Pancreas (tissue), 10 donors: ENCODE data around the gene SND1. TPM values are rescaled to one million over a fixed set of nuclear protein-coding genes. Genes with fewer than 3 reads are reported as not detected.
A peak's percentile ranks its signal among the peaks of the same experiment; 100 is the strongest.

Experiments used
- ATAC-seq, 4 donors: fragments of 200-7000 bp; cut with Tn5 transposase; one replicate each; pipeline versions ENCODE4 v1.8.0 to v1.9.1; 2020; ENCODE audit warnings: mild to moderate bottlenecking in 4 of 4, moderate library complexity in 4 of 4
- DNase-seq, 6 donors: peaks; one replicate each; pipeline ENCODE4 v3.0.0-alpha.2; 2020
- FAIRE-seq: peaks from 2 replicates; lab custom pipeline; 2012; peaks lifted over from hg19 to GRCh38; lab: Jason Lieb, UNC
- H3K27ac ChIP-seq, 4 donors: fragments of 200-600 bp; sonication (generic); 1 replicate in 3 of 4; 2 replicates in 1 of 4; pipeline versions ENCODE4 v1.5.0 to v1.8.0; 2020
- H3K27me3 ChIP-seq, 4 donors: fragments of 200-600 bp; one replicate each; pipeline ENCODE4 v1.8.0; 2021
- H3K36me3 ChIP-seq, 3 donors: fragments of 200-600 bp; sonication (generic) in 1 of 3; one replicate each; pipeline versions ENCODE4 v1.5.0 to v1.8.0; 2020 to 2021
- H3K4me1 ChIP-seq, 3 donors: fragments of 200-600 bp; one replicate each; pipeline ENCODE4 v1.8.0; 2021
- H3K4me3 ChIP-seq, 4 donors: fragments of 200-600 bp; sonication (generic) in 2 of 4; one replicate each; pipeline versions ENCODE4 v1.5.0 to v1.8.0; 2020 to 2021
- H3K9me3 ChIP-seq, 4 donors: fragments of 200-600 bp; one replicate each; pipeline ENCODE4 v1.8.0; 2021
- WGBS, 2 donors: extraction: QIAGEN DNeasy Blood & Tissue Kit; methylation state at CpG; one replicate each; pipeline ENCODE4 v1.1.7; 2013; 5-methylcytosine and 5-hydroxymethylcytosine counted together
- intact Hi-C, 3 donors: fragments of 100-400 bp; cut with DNase I; formaldehyde crosslinking; loops; one replicate each; pipeline versions ENCODE4 v1.11.1 to v1.14.2; 2022
- polyA plus RNA-seq, 2 donors: library from polyadenylated mRNA; stranded (reverse); fragments of 200-250 nt; gene quantifications; one replicate each; pipeline ENCODE4 v1.2.3, GENCODE V29; 2013
- total RNA-seq, 6 donors: library from RNA; stranded (reverse); fragmentation: NEBNext Ultra II Directional in 4 of 6; extraction: Animal tissue kit (Norgen Biotek cat#: 25700) in 4 of 6; gene quantifications; one replicate each; pipeline versions ENCODE4 v1.2.1 to v1.2.4, GENCODE V29; 2021 to 2023
- TF ChIP-seq, protein P1 (sequence below), 4 donors: fragments of 200-600 bp; sonication (generic) in 3 of 4; IDR thresholded peaks; one replicate each; pipeline versions ENCODE4 v1.5.0 to v1.8.0; 2021; ENCODE audit warnings: antibody characterized with exemption in 4 of 4
- donor health status: healthy with polysubstance abuse.
- donor health status: DM: no; HTN: no; CAD: no; lungs with moderate emphysema.
- donor health status: DM: no; HTN: no; CAD: no.
- donor health status: control.
- donor health status: control.
- donor health status: Bipolar disorder and iron deficiency.
- donor health status: DM: yes; HTN: yes; CAD: no.
- donor health status: DM: no; HTN: no; CAD: no.
- donor health status: DM: no; HTN: no; CAD: no.
- donor health status: DM: yes; HTN: yes; CAD: no.

The SND1 gene
- total and polyA plus RNA-seq, 8 donors: 84.1 to 308 (median 225) TPM

DNA sequence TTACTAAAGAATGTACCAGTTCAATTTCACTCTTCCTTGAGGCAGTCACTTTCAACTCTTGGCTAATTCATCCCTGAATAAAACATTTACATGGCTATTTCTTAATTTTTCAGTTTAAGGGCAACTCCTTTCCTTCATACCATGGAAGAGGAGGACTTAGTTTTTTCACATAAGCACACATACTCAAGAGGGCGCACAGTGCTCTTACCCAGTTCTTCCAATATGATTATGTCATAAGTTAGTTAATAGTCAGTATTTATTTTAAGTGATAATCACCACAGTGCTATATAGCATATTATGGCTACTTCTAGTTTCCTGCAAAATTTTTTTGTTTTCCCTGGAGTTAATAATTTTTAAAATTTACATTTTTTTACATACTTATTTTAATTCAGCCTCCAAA is 58.6 kb downstream of the SND1 start:
- Histone ChIP-seq H3K27me3 (no peaks in the 10 kb centered on the region), H3K27ac (no peak overlapping the region), H3K4me3 (no peak overlapping the region), H3K4me1 (no peaks in the 10 kb centered on the region), H3K9me3 (no peaks in the 10 kb centered on the region), H3K36me3 (peaks cover 0 to 22% (median 3%) of the 10 kb centered on the region in 3 donors)
- DNase-seq (no peak), FAIRE-seq (no peak), ATAC-seq (no peak)
- TF ChIP-seq, protein P1, sequence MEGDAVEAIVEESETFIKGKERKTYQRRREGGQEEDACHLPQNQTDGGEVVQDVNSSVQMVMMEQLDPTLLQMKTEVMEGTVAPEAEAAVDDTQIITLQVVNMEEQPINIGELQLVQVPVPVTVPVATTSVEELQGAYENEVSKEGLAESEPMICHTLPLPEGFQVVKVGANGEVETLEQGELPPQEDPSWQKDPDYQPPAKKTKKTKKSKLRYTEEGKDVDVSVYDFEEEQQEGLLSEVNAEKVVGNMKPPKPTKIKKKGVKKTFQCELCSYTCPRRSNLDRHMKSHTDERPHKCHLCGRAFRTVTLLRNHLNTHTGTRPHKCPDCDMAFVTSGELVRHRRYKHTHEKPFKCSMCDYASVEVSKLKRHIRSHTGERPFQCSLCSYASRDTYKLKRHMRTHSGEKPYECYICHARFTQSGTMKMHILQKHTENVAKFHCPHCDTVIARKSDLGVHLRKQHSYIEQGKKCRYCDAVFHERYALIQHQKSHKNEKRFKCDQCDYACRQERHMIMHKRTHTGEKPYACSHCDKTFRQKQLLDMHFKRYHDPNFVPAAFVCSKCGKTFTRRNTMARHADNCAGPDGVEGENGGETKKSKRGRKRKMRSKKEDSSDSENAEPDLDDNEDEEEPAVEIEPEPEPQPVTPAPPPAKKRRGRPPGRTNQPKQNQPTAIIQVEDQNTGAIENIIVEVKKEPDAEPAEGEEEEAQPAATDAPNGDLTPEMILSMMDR (IDR thresholded peaks at IDR 0.05): no peak
- WGBS, 2 donors: 98 to 100% methylated on average over 1 of the region's 1 CpG
- intact Hi-C loops: no loop called here

DNA sequence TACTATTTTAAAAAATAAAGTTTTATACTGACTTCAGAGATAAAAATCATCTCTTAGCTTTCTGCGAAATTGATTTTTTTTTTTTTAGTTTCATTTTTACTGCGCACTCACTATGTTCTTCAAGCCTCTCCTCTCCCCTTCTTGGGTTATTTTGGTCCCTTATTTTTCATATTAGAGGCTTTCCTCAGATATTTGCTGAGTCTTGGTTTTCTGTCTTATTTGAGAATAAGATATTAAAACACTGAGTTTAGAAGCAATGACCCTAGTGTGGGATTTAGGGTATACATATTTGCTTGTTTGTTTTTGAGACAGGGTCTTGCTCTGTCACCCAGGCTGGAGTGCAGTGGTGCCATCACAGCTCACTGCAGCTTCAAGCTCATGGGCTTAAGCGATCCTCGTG is 59.9 kb downstream of the SND1 start:
- no peak overlapping the region for H3K4me3 ChIP-seq
- intact Hi-C loops: no loop called here
- no peak overlapping the region for H3K27ac ChIP-seq
- H3K27me3 ChIP-seq: no peaks in the 10 kb centered on the region
- WGBS, 2 donors: 99% methylated on average over 4 of the region's 4 CpGs
- H3K4me1 ChIP-seq: no peaks in the 10 kb centered on the region
- no peaks in the 10 kb centered on the region for H3K9me3 ChIP-seq
- TF ChIP-seq, protein P1 (IDR thresholded peaks at IDR 0.05): no peak
- FAIRE-seq (no peak), DNase-seq (no peak), ATAC-seq (no peak)
- H3K36me3 ChIP-seq: peaks cover 0 to 19% (median 3%) of the 10 kb centered on the region in 3 donors

DNA sequence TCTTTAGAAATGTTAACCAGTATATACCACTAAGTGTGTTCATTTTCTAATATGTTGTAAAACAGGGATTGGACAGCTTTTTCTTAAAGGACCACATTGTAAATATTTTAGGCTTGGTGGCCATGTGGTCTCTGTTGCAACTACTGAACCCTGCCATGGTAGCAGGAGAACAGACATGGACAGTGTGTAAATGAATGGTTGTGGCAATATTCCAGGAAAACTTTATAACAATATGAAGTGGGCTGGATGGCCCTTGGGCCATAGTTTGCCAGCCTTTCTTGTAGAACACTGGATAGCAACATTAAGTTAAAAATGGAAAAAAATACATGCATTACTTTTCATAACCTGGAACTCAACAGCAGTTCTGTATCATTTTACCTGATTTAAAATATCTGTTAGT is 61.0 kb downstream of the SND1 start:
- no peaks in the 10 kb centered on the region for H3K4me1 ChIP-seq
- DNase-seq: no peak
- intact Hi-C loops: no loop called here
- no peak overlapping the region for H3K4me3 ChIP-seq
- TF ChIP-seq, protein P1 (IDR thresholded peaks at IDR 0.05): no peak
- H3K9me3 ChIP-seq: no peaks in the 10 kb centered on the region
- peaks cover 0 to 16% (median 3%) of the 10 kb centered on the region in 3 donors for H3K36me3 ChIP-seq
- ATAC-seq: no peak
- no peak overlapping the region for H3K27ac ChIP-seq
- H3K27me3 ChIP-seq: no peaks in the 10 kb centered on the region
- FAIRE-seq: no peak

DNA sequence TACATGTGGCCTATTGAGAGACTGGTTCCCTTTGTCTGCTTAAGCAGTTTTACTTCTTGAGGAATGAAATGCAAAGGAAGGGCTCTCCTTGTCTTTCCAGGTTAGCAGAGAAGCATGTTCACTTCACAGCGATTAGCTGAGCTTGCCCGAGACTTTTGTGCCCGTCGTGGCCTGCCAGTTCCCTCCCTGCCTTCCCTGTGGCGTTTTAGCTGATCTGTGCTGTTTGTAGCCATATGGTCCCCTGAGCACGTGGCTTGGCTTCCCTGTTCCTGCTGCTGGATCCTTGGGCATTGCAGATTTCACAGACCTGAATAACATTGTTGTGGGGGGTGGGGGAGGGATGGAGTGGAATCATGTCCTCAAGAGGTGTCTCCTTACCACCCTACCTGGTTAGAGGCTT is 61.8 kb downstream of the SND1 start:
- WGBS, 2 donors: 90 to 92% methylated on average over 6 of the region's 6 CpGs
- TF ChIP-seq, protein P1 (IDR thresholded peaks at IDR 0.05): no peak
- H3K9me3 ChIP-seq: no peaks in the 10 kb centered on the region
- no peak overlapping the region for H3K4me3 ChIP-seq
- peaks cover 0 to 15% (median 3%) of the 10 kb centered on the region in 3 donors for H3K36me3 ChIP-seq
- no peaks in the 10 kb centered on the region for H3K4me1 ChIP-seq
- H3K27me3 ChIP-seq: no peaks in the 10 kb centered on the region
- H3K27ac ChIP-seq: no peak overlapping the region
- peak in 2 of 4 donors; percentile 55 to 66 for ATAC-seq
- peak in 1 of 6 donors; percentile 21 for DNase-seq
- intact Hi-C loops: no loop called here
- FAIRE-seq: no peak

DNA sequence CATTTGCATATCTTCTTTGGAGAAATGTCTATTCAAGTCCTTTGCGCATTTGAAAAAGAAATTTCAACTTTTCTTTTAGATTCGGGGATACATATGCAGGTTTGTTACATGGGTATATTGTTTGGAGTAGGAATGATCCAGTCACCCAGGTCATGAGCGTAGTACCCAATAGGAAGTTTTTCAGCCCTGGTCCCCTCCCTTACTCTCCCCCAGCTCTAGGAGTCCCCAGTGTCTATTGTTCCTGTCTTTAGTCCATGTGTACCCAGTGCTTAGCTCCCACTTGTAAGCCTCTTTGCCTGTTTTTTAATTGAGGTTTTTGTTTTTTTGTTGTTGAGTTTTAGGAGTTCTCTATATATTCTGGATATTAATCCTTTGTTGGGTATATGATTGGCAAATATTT is 63.3 kb downstream of the SND1 start:
- TF ChIP-seq, protein P1 (IDR thresholded peaks at IDR 0.05): no peak
- no peaks in the 10 kb centered on the region for H3K4me1 ChIP-seq
- H3K9me3 ChIP-seq: no peaks in the 10 kb centered on the region
- 80 to 92% methylated on average over 3 of the region's 3 CpGs for WGBS, 2 donors
- intact Hi-C loops: no loop called here
- no peak overlapping the region for H3K27ac ChIP-seq
- FAIRE-seq (no peak), DNase-seq (no peak), ATAC-seq (no peak)
- H3K36me3 ChIP-seq: peaks cover 0 to 10% (median 3%) of the 10 kb centered on the region in 3 donors
- H3K4me3 ChIP-seq: no peak overlapping the region
- no peaks in the 10 kb centered on the region for H3K27me3 ChIP-seq
